ENCODE data around the gene ALG12.

DNA sequence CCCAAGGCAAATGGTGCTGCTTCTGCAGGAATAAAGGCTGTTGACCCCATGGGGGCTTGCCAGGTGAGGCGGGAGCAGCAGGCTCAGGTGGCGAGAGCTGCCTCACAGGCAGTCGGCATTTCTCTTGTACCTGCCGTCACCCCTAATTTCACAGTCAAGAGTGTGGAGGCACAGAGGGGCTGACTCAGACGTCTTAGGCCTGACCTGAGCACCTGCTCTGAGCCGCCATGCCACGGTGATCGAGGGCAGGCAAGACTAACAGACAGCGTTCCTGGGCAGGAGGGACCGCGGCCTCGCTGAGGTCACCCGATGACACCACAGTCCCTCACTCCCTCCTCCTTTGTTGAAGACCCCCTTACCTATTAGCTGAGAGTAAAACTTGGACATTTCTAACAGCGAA lies 5.2 kb downstream of the ALG12 start:
- TF ChIP-seq, protein P1, sequence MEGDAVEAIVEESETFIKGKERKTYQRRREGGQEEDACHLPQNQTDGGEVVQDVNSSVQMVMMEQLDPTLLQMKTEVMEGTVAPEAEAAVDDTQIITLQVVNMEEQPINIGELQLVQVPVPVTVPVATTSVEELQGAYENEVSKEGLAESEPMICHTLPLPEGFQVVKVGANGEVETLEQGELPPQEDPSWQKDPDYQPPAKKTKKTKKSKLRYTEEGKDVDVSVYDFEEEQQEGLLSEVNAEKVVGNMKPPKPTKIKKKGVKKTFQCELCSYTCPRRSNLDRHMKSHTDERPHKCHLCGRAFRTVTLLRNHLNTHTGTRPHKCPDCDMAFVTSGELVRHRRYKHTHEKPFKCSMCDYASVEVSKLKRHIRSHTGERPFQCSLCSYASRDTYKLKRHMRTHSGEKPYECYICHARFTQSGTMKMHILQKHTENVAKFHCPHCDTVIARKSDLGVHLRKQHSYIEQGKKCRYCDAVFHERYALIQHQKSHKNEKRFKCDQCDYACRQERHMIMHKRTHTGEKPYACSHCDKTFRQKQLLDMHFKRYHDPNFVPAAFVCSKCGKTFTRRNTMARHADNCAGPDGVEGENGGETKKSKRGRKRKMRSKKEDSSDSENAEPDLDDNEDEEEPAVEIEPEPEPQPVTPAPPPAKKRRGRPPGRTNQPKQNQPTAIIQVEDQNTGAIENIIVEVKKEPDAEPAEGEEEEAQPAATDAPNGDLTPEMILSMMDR (IDR thresholded peaks at IDR 0.05; ENCODE audit: low read depth, low read length): no peak
- no peak for TF ChIP-seq POLR2A (IDR thresholded peaks at IDR 0.05; ENCODE audit: extremely low read depth, insufficient read length)
- TF ChIP-seq, protein P2, sequence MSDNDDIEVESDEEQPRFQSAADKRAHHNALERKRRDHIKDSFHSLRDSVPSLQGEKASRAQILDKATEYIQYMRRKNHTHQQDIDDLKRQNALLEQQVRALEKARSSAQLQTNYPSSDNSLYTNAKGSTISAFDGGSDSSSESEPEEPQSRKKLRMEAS (IDR thresholded peaks at IDR 0.05; ENCODE audit: low read depth, low read length): no peak

All from NB4 (cell line).